GM18870 (cell line): ENCODE data around the gene PDE4B.
"Not testable (repeated sequence)": the region's sequence is repeated elsewhere in the genome, so short reads cannot be mapped to it uniquely, and the experiment has no call there.

ENCODE experiments used
- ATAC-seq: cut with Tn5 transposase; IDR thresholded peaks from one replicate; pipeline ENCODE4 v1.9.1; 2021; ENCODE audit warnings: moderate library complexity; ENCODE audit not compliant: unreplicated experiment

Gene PDE4B

DNA sequence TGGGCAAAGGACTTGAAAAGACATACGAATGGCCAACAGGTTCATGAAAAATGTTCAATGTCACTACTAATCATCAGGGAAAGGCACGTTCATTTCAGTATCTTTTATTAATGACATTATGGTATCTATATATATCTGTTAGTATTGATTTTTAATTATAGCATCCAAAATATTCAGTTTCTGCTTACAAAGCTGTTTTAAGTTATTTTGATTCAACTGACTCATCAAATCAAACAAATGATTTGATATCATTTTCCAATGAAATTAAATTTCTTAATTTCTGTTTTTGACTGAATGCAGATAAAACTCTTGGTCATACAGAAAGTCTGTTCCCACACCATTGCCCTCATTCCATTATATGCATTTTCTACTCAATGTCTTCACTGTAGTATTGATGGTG lies 315.9 kb downstream of the PDE4B start:
- no peak for ATAC-seq

DNA sequence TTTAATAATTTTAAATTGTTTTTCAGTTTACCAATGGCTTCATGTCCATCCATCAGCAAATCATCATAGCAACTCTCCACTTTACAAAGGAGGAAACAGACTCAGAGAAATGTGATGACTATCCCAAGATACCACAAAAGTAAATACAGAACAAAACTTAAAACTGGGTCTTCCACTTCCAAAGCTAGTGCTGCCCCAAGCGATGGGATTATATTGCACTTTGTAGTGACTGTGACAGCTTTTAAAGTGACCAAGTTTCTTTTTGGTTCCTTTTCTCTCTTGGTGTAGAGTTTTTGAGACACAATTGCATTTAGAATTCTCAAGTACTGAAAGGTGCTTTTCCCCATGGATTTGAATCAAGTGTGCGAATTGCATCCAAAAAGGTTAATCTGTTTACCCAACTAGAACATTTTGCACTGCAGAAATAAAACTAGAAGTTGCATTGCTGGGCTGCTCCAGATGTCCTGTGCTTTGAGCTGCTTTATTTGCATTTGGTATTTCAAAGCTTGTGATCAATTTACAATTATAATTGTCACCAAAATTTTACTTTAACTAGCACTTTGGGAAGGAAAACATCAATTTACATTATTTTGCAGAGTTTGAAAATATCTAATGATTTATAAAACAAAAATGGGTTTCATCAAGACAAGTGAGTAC lies 320.2 kb downstream of the PDE4B start:
- ATAC-seq = no peak

DNA sequence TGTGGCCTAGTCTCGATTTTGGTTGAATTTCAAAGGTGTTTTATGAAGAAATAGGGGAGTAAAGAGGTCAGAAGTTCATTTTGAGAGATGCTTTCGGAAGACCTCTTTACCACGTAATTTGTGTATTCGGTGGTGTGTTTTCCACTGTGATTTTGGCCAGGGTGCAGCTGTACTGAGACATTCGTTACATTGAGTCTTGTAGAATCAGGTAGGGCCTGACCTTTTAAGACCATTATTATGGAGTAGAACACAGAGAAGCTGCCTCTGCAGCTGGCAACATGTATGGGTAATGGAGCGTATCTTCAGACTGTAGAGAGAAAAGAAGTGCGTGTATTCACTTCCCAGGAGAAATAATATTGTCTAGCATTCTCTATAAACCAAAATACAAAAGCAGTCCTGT lies 326.5 kb downstream of the PDE4B start:
- ATAC-seq = no peak

DNA sequence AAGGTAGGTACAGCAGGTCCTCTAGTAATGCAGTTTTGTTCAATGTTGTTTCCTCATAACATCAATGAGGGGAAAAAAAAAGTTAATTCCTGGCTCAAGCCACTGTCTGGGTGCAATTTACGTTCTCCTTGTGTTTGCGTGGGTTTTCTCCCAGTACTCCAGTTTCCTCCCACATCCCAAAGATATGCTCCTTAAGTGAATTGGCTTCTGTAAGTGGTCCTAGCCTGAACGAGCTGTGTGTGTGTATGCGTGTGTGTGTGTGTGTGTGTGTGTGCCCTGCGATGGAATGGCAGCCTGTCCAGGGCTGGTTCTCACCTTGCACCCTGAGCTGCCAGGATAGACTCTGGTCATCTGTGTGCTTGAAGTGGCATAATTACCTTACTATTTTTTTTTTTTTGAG lies 332.0 kb downstream of the PDE4B start:
- no peak for ATAC-seq

GRCh38 chr1:66128641-66129040 lies 335.9 kb downstream of the PDE4B start:
- not testable (repeated sequence) for ATAC-seq

- no peak for ATAC-seq
Measured at GRCh38 chr1:66132324-66132723, 339.6 kb downstream of the PDE4B start.

- ATAC-seq = no peak
Measured at GRCh38 chr1:66134004-66134403, 341.3 kb downstream of the PDE4B start.

DNA sequence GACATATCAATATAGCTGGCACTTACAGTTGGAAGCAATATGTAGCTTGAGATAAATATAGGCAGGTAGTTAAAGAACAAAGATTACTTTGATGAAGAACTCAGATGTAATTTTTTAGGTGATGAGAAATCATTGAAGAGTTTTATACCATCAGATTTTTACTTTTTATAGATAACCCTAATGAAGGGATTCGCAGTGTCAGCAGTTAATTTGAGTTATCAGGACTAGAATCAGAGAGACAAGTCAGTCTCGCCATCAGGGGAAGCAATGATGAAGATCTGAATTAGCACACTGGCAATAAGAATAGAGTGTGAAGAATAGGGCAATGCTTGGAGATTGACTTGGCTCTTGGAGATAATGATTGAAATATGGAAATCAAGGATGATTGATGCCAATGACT lies 342.5 kb downstream of the PDE4B start:
- no peak for ATAC-seq

DNA sequence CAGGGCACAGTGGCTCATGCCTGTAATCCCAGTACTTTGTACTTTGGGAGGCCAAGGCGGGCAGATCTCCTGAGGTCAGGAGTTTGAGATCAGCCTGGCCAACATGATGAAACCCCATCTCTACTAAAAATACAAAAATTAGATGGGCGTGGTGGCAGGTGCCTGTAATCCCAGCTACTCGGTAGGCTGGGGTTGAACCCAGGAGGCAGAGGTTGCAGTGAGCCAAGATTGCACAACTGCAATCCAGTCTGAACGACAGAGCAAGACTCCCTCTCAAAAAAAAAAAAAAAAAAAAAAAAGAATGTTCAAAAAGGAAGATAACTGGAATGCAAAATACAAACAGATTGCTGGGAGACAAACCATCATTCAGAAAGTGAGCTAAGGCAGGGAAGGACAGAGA lies 343.7 kb downstream of the PDE4B start:
- ATAC-seq = not testable (repeated sequence)

DNA sequence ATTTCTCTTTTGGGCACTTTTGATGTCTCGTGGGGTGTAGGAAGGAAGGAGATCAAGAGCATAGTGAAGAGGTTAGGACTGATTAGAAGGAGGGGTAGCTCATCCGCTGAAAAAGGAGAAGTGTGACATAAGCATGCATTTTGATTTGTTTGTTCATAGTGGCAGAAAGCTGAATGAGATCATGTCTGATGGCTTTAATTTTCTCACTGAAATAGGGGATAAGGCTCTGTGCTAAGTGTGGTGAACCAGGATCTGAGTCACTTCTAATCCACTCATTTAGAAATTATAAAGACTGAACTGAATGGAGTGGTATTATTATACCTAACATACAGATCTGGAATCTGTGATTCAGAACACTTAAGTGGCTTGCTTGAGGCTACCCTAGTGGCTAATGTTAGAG lies 344.5 kb downstream of the PDE4B start:
- ATAC-seq = no peak

GRCh38 chr1:66138613-66139012 lies 345.9 kb downstream of the PDE4B start:
- no peak for ATAC-seq

GRCh38 chr1:66140072-66140471 lies 347.4 kb downstream of the PDE4B start:
- no peak for ATAC-seq

DNA sequence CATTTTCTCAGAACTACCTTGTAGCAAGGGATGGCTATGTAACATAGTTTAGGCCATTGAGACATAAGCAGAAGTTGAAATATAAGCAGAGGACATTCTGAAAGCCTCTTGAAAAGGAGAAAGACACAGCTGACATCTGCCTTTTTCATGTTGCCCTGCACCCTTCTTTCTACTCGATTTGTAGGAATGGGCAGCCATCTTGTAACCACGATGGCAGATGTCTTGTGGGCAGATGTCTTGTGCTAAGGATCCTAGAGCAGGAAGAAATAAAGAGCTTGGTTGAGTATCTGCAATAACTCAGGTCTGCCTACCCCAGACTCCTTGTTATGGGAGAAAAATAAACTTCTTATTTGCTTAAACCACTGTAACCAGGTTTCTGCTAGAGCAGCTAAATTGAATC lies 351.0 kb downstream of the PDE4B start:
- no peak for ATAC-seq

DNA sequence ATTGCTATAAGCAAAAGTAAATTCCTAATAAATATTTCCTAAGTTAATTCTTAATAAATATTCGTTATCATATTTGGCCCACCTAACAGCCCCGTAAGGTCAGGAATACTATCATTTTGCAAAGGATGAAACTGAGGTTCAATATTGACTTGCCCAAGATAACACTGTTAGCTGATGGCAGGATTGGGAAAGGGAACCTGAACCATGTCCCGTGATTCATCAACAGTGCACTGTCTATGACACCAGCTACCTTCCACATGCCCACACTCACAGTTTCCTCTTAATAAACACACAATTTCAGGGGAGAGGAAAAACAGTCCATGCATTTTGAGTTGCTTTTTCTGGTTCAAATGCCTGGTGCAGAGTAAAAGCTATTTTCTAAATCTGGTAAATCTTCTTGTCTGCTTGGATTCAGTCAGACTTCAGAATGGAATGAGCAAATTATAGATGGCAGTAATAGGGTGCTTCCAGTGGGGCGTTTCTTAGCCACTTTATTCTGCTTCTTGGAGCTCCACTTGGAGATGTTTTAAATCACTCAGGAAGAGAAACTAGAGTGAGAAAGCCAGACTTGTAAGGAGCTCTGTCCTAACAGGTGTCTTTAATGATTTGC lies 354.6 kb downstream of the PDE4B start:
- ATAC-seq = no peak

DNA sequence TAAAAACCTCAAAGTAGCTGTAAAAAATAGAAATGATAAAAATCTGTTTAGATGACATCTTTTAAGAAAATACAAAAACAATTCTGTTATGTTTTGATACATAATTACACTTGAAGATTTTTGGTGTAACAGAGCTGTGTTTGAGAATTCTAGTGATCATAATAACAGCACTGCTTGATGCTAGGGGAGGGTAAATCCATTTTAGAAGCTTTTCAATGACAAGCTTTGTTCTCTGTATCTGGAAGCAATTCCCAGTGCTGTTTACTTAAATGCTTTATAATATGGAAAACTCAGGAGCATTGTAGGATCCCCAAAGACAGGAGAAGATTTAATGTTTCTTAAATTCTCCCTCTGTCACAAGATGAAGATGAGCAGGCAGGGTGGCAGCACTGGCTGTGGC lies 359.3 kb downstream of the PDE4B start:
- ATAC-seq = no peak

GRCh38 chr1:66154394-66154793 lies 361.7 kb downstream of the PDE4B start:
- no peak for ATAC-seq

GRCh38 chr1:66156144-66156543 lies 363.4 kb downstream of the PDE4B start:
- ATAC-seq = no peak

- no peak for ATAC-seq
Measured at GRCh38 chr1:66159800-66160199, 367.1 kb downstream of the PDE4B start.

DNA sequence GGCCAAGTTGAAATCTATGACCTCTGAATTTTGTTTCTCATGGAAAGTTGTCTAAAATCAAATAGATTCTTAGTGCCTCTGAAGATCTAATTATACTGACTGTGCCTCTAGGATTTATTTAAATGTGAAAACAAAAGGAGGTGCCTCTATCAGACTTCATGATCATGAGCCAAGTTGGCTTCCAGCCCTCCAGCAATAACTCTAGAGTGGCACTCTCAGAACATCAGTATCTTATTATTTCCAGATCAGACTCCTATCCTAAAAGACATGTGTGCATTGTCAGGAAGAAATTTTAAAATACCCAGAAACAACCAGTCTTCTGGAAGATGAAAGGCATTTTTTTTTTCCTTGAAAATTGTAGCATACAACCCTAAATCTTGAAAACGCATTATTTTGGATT lies 368.0 kb downstream of the PDE4B start:
- ATAC-seq = no peak

DNA sequence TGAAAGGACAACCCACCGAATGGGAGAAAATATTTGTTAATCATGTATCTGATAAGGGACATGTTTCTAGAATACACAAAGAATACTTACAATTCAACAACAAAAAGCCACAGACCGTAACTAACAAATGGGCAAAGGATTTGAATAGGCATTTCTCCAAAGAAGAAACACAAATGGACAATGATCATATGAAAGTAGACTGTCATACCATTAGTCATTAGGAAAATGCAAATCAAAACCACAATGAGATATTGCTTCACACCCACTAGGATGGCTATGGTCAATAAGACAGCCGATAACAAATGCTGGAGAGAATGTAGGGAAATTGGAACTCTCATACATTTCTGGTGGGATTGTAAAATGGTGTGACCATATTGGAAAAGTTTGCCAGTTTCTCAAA lies 374.1 kb downstream of the PDE4B start:
- no peak for ATAC-seq

- no peak for ATAC-seq
Measured at GRCh38 chr1:66167267-66167666, 374.6 kb downstream of the PDE4B start.

- no peak for ATAC-seq
Measured at GRCh38 chr1:66168467-66168887, 375.8 kb downstream of the PDE4B start.
